IMR-90 (cell line): ENCODE results near the gene GCM1.

Source experiments
- CTCF ChIP-seq: conservative IDR thresholded peaks from 2 replicates; pipeline ENCODE4 v1.5.1; 2012; ENCODE audit warnings: mild to moderate bottlenecking, low read depth, low read length, improper control_type of control experiment
- FOS ChIP-seq: fragments of 150-350 bp; IDR thresholded peaks from 2 replicates; pipeline ENCODE4 v1.6.1; 2016; ENCODE audit warnings: low read depth, low read length
- MAFK ChIP-seq: IDR thresholded peaks from 2 replicates; pipeline ENCODE4 v1.6.1; 2012; ENCODE audit warnings: low read depth, low read length, improper control_type of control experiment
- MAZ ChIP-seq: IDR thresholded peaks from 2 replicates; pipeline ENCODE4 v1.6.1; 2012; ENCODE audit warnings: low read depth, mild to moderate bottlenecking, low read length, improper control_type of control experiment, moderate library complexity, borderline replicate concordance
- NFE2L2 ChIP-seq: fragments of 150-350 bp; IDR thresholded peaks from 2 replicates; pipeline ENCODE4 v1.6.1; 2016; ENCODE audit warnings: low read depth, mild to moderate bottlenecking, low read length
- POLR2A ChIP-seq: IDR thresholded peaks from 2 replicates; pipeline ENCODE4 v1.6.1; 2012; ENCODE audit warnings: mild to moderate bottlenecking, low read depth, low read length
- RAD21 ChIP-seq: IDR thresholded peaks from 2 replicates; pipeline ENCODE4 v1.6.1; 2012; ENCODE audit warnings: low read length, improper control_type of control experiment
- RCOR1 ChIP-seq: IDR thresholded peaks from 2 replicates; pipeline ENCODE4 v1.6.1; 2012; ENCODE audit warnings: mild to moderate bottlenecking, low read length, improper control_type of control experiment; ENCODE audit not compliant: insufficient replicate concordance

- TF ChIP-seq CTCF (no peak), NFE2L2 (no peak), POLR2A (no peak), RAD21 (no peak), RCOR1 (no peak), MAZ (no peak), FOS (no peak), MAFK (no peak)
Observed at GRCh38 chr6:53180678-53181077, 32.0 kb upstream of the GCM1 start.
